ENCODE measurements around the gene GGA1. TPM values are rescaled to one million over a fixed set of nuclear protein-coding genes. Genes with fewer than 3 reads are reported as not detected.

Gene GGA1
- polyA plus RNA-seq, 4 donors: 42.8 to 73.2 (median 56.0) TPM

DNA sequence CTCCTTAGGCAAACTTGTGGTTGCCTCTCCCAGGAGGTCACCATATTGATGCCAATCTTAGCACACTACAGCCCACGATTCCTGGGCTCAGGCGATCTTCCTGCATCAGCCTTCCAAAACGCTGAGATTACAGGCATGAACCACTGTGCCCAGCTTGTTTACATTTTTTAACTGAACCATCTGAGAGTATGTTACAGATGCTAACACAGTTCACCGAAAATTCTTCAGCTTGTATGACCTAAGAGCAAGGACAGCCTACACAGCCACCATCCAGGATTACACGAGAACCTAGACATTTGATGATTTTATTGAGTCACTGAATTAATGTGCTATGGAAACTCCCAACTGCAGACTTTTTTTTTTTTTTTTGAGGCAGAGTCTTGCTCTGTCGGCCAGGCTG, 61.0 kb downstream of the GGA1 start:
- no peak overlapping the region for H3K27ac ChIP-seq (ENCODE audit: low read depth in 1 of 3, low read length in 2 of 3)
- no peaks in the 10 kb centered on the region for H3K27me3 ChIP-seq (ENCODE audit: control insufficient read depth in 3 of 3, insufficient read depth in 3 of 3, low read length in 3 of 3)
- peaks cover 0 to 36% (median 5%) of the 10 kb centered on the region in 3 donors for H3K36me3 ChIP-seq (ENCODE audit: control insufficient read depth in 3 of 3, insufficient read depth in 2 of 3, low read depth in 1 of 3, low read length in 3 of 3)
- DNase-seq: no peak
- 65 to 72% (median 72%) methylated on average over 6 of the region's 6 CpGs for WGBS, 3 donors
- H3K4me3 ChIP-seq (ENCODE audit: low read depth in 1 of 3, low read length in 3 of 3): no peak overlapping the region
- H3K4me1 ChIP-seq (ENCODE audit: control insufficient read depth in 3 of 3, insufficient read depth in 2 of 3, low read depth in 1 of 3, low read length in 2 of 3): peaks cover 0 to 3% (median 0%) of the 10 kb centered on the region in 3 donors
- FAIRE-seq: no peak
- no peaks in the 10 kb centered on the region for H3K9me3 ChIP-seq (ENCODE audit: control insufficient read depth in 2 of 2, insufficient read depth in 1 of 2, low read depth in 1 of 2, low read length in 1 of 2)

DNA sequence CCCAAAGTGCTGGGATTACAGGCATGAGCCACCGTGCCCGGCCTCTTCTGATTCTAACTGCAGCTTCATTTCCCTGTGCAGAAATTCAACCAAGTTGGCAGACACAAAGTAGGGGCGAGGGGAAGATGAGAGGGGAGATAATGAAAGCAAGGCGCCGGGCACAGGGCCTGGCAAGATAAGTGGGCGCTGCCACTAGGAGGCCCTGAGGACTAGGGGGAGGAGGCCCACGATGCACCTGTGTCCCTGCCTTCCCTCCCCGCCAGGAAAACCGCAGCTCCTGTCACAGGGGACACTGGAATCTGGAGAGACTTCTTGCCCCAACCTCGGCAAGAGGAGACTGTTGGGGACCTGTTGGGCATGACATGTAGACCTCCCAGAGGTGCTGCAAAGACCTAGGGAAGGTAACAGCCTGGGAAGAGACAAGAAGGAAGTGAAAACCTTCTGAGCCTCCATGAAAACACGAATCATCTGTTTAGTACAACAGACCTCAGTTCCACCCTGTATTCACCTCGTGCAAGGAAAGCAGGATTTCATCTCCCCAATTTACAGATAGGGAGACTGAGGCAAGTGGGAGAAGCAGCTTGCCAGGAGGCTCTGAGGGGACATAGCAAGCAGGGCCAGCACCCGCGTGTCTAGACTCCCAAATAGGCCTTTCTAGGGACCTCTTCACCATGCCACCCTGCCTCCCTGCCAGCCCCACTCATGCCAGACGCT, 63.7 kb downstream of the GGA1 start:
- Histone ChIP-seq H3K4me1 (ENCODE audit: control insufficient read depth in 3 of 3, insufficient read depth in 2 of 3, low read depth in 1 of 3, low read length in 2 of 3) (peaks cover 0 to 16% (median 0%) of the 10 kb centered on the region in 3 donors), H3K27ac (ENCODE audit: low read depth in 1 of 3, low read length in 2 of 3) (peak overlapping the region in 1 of 3 donors; percentile 26), H3K4me3 (ENCODE audit: low read depth in 1 of 3, low read length in 3 of 3) (no peak overlapping the region), H3K27me3 (ENCODE audit: control insufficient read depth in 3 of 3, insufficient read depth in 3 of 3, low read length in 3 of 3) (no peaks in the 10 kb centered on the region), H3K36me3 (ENCODE audit: control insufficient read depth in 3 of 3, insufficient read depth in 2 of 3, low read depth in 1 of 3, low read length in 3 of 3) (peaks cover 0 to 8% (median 0%) of the 10 kb centered on the region in 3 donors), H3K9me3 (ENCODE audit: control insufficient read depth in 2 of 2, insufficient read depth in 1 of 2, low read depth in 1 of 2, low read length in 1 of 2) (no peaks in the 10 kb centered on the region)
- WGBS, 3 donors: 29 to 60% (median 48%) methylated on average over 15 of the region's 15 CpGs
- no peak for FAIRE-seq
- DNase-seq: no peak

DNA sequence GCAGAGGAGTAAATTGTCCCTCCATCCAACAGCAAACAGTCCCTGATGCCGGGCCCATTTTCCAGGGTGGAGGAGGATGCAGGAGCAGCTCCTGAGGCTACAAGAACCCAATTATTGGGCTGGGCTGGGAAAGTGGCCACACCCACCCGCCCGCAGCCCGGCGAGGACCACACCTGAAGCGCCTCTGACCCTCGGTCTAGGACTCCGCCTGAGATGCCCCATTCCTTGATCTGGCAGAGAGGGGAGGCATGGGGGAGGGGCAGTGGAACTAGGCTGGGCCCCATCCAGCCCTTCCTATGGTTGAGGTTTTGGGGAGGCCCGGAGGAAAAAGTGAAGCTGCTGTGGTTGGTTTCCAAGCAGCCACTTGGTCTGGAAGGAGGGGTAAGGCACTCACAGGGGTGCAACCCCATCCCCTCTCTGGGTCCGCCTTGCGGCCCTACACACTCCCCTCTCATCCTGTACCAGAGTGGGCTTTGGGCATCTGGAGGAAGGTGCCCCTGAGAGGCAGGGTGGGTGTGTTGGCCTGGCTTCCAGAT, 64.4 kb downstream of the GGA1 start:
- Histone ChIP-seq H3K9me3 (ENCODE audit: control insufficient read depth in 2 of 2, insufficient read depth in 1 of 2, low read depth in 1 of 2, low read length in 1 of 2) (no peaks in the 10 kb centered on the region), H3K27ac (ENCODE audit: low read depth in 1 of 3, low read length in 2 of 3) (peak overlapping the region in 1 of 3 donors; percentile 26), H3K4me1 (ENCODE audit: control insufficient read depth in 3 of 3, insufficient read depth in 2 of 3, low read depth in 1 of 3, low read length in 2 of 3) (peaks cover 0 to 18% (median 0%) of the 10 kb centered on the region in 3 donors), H3K36me3 (ENCODE audit: control insufficient read depth in 3 of 3, insufficient read depth in 2 of 3, low read depth in 1 of 3, low read length in 3 of 3) (peaks cover 0 to 5% (median 0%) of the 10 kb centered on the region in 3 donors), H3K27me3 (ENCODE audit: control insufficient read depth in 3 of 3, insufficient read depth in 3 of 3, low read length in 3 of 3) (no peaks in the 10 kb centered on the region), H3K4me3 (ENCODE audit: low read depth in 1 of 3, low read length in 3 of 3) (no peak overlapping the region)
- FAIRE-seq (no peak), DNase-seq (no peak)
- WGBS, 3 donors: 40 to 52% (median 48%) methylated on average over 11 of the region's 11 CpGs

DNA sequence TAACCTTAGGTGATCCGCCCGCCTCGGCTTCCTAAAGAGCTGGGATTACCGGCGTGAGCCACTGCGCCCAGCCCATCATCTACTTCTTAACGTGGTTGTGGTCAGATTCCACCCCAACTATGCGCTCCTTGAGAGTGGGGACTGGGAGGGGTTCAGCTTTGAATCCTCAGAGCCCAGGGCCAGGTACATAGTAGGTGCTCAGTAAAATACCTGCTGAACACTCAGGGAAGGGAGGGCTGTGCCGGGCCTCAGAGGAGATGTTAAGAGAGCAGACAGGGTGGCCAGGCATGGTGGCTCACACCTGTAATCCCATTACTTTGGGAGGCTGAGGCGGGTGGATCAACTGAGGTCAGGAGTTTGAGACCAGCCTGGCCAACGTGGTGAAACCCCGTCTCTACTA, 65.6 kb downstream of the GGA1 start:
- Histone ChIP-seq H3K36me3 (ENCODE audit: control insufficient read depth in 3 of 3, insufficient read depth in 2 of 3, low read depth in 1 of 3, low read length in 3 of 3) (peaks cover 0 to 9% (median 0%) of the 10 kb centered on the region in 3 donors), H3K4me3 (ENCODE audit: low read depth in 1 of 3, low read length in 3 of 3) (no peak overlapping the region), H3K27me3 (ENCODE audit: control insufficient read depth in 3 of 3, insufficient read depth in 3 of 3, low read length in 3 of 3) (no peaks in the 10 kb centered on the region), H3K27ac (ENCODE audit: low read depth in 1 of 3, low read length in 2 of 3) (peak overlapping the region in 2 of 3 donors; percentile 50 to 88), H3K9me3 (ENCODE audit: control insufficient read depth in 2 of 2, insufficient read depth in 1 of 2, low read depth in 1 of 2, low read length in 1 of 2) (no peaks in the 10 kb centered on the region), H3K4me1 (ENCODE audit: control insufficient read depth in 3 of 3, insufficient read depth in 2 of 3, low read depth in 1 of 3, low read length in 2 of 3) (peaks cover 0 to 18% (median 0%) of the 10 kb centered on the region in 3 donors)
- WGBS, 3 donors: 75 to 81% (median 79%) methylated on average over 11 to 12 of the region's 12 CpGs
- FAIRE-seq (no peak), DNase-seq (no peak)

DNA sequence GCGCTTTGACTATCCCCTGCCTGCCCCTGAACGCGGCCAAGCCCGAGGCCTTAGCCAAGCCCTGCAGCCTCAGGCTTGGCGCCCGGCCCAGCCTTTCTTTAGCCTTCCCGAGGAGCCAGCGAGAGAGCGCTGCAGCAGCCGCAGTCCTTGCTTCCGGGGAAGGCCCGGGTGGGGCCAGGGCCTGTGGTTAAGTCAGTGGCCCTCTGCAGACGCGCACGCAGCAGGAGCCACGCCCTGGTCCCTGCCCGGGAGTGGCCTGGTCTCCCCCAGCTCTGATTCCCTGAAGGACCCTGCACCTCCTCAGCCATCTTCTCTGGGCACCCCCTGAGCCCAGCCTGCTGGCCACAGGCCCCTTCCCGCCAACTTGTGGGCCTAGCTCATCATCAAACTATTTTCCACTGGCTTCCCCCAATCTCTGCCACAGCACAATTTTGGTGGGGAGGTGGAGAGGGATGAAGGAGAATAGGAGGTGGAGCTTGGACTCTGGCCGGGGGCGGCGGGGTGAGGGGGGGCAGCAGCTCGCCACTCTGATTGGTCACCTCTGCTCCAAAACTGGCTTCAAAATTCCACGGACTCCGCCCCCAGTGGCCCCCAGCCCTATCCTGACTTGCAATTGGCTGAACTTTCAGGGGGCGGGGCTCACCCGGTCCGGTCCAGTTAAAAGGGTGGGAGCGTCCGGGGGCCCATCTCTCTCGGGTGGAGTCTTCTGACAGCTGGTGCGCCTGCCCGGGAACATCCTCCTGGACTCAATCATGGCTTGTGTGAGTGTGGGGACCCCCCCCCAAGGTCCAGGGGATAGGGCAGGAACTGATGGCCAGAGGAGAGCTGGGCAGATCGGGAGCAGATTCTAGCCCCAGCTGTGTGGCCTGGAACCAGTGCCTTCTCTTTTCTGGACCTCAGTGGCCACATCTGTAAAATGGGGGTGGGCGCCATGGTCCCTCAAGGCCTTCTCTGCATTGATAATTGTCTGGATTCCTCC, 66.6 kb downstream of the GGA1 start, which contains the start of gene LGALS1:
Gene LGALS1, plus strand, starts transcription at position 686 of the 979 bp plus-strand sequence. Its CDS starts 67 bp downstream, at position 753.
- FAIRE-seq (no peak), DNase-seq (peak; percentile 88 to 90)
- H3K27ac ChIP-seq (ENCODE audit: low read depth in 1 of 3, low read length in 2 of 3): peak within 1 kb of the TSS; percentile 80 to 97 (median 88)
- no peaks in the 10 kb centered on the region for H3K27me3 ChIP-seq (ENCODE audit: control insufficient read depth in 3 of 3, insufficient read depth in 3 of 3, low read length in 3 of 3)
- 12 to 17% (median 15%) methylated on average over 33 to 34 of the region's 34 CpGs for WGBS, 3 donors
- H3K4me1 ChIP-seq (ENCODE audit: control insufficient read depth in 3 of 3, insufficient read depth in 2 of 3, low read depth in 1 of 3, low read length in 2 of 3): peaks cover 0 to 18% (median 0%) of the 10 kb centered on the region in 3 donors
- H3K9me3 ChIP-seq (ENCODE audit: control insufficient read depth in 2 of 2, insufficient read depth in 1 of 2, low read depth in 1 of 2, low read length in 1 of 2): no peaks in the 10 kb centered on the region
- peaks cover 0 to 11% (median 0%) of the 10 kb centered on the region in 3 donors for H3K36me3 ChIP-seq (ENCODE audit: control insufficient read depth in 3 of 3, insufficient read depth in 2 of 3, low read depth in 1 of 3, low read length in 3 of 3)
- H3K4me3 ChIP-seq (ENCODE audit: low read depth in 1 of 3, low read length in 3 of 3): peak within 1 kb of the TSS; percentile 38 to 53 (median 39)

DNA sequence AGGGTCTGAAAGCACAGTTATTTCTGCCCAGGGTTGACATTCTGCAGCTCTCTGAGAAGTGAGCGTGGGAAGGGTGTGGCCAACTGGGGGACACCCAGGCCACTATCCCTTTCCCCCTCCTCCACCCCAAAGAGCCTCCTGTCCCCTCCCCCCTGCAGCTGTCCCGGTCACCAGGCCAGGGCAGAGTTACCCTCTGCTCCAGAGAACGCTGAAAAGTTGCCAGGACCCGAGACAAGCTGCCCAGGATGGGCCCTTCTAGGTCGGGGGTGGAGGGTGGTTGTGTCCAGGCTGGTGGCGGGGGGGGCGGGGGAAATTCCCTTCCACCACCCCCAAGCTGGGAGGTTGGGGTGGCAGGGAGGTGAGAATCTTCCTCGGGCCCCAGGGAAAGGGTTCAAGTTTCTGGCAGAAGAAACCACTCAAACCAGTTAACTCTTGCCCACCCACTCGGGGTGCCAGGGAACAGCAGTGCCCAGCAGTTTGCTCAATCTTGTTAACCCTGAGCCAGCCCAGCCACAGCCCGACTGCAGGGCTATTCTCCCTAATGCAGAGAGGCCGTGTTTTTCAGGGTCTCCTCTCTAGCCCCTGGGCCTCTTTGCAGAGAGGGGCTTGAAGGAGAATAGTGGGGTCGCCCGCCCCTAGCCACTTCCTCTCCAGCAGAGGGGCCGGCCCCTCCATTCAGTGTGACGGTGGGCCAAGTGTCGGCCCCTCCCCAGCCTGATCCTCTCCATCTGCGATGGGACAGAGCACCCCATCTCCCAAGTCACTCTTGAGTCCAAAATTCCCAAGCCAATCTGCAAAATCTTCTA, 67.5 kb downstream of the GGA1 start:
- no peak for DNase-seq
- WGBS, 3 donors: 21 to 47% (median 39%) methylated on average over 15 to 17 of the region's 17 CpGs
- Histone ChIP-seq H3K4me3 (ENCODE audit: low read depth in 1 of 3, low read length in 3 of 3) (peak overlapping the region; percentile 38 to 53 (median 39)), H3K4me1 (ENCODE audit: control insufficient read depth in 3 of 3, insufficient read depth in 2 of 3, low read depth in 1 of 3, low read length in 2 of 3) (peaks cover 0 to 18% (median 1%) of the 10 kb centered on the region in 3 donors), H3K27me3 (ENCODE audit: control insufficient read depth in 3 of 3, insufficient read depth in 3 of 3, low read length in 3 of 3) (no peaks in the 10 kb centered on the region), H3K36me3 (ENCODE audit: control insufficient read depth in 3 of 3, insufficient read depth in 2 of 3, low read depth in 1 of 3, low read length in 3 of 3) (peaks cover 0 to 11% (median 0%) of the 10 kb centered on the region in 3 donors), H3K27ac (ENCODE audit: low read depth in 1 of 3, low read length in 2 of 3) (peak overlapping the region; percentile 80 to 97 (median 88)), H3K9me3 (ENCODE audit: control insufficient read depth in 2 of 2, insufficient read depth in 1 of 2, low read depth in 1 of 2, low read length in 1 of 2) (no peaks in the 10 kb centered on the region)
- FAIRE-seq: no peak

DNA sequence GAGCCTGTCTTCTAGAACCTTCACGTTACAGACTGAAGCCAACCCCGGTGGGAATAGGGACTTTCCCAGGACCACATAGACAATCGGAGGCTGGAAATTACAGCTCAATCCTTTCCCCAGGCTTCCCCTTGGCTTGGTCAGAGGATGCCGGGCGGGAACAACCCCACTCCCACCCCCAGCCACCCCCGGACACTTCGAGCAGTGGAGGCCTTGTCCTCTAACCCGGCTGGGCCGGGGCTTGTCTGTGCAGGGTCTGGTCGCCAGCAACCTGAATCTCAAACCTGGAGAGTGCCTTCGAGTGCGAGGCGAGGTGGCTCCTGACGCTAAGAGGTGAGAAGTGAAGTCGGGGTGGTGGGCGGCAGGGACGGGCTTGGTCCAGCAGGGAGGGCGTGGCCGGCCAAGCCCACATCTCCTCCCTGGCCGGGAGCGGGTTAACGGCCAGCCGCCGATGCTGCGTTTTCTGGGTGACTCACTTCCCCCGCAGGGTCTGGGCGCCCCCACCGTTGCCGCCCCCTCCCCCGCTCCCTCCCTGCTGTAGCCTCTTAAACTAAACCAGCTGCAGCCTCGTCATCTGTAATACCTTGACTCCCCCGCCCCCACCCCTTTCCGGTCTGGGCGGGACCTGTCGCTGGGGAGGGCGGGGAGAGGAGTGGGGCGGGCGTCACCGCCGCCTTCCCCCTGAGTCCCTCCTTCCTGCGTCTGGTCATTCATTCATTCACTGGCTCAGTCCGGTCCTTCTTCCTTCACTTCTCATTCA, 68.3 kb downstream of the GGA1 start:
- FAIRE-seq: no peak

More for the DNA sequence above, 68.3 kb downstream of the GGA1 start:
- peak overlapping the region; percentile 38 to 53 (median 39) for H3K4me3 ChIP-seq (ENCODE audit: low read depth in 1 of 3, low read length in 3 of 3)
- peak; percentile 85 to 90 for DNase-seq
- no peaks in the 10 kb centered on the region for H3K27me3 ChIP-seq (ENCODE audit: control insufficient read depth in 3 of 3, insufficient read depth in 3 of 3, low read length in 3 of 3)
- no peaks in the 10 kb centered on the region for H3K9me3 ChIP-seq (ENCODE audit: control insufficient read depth in 2 of 2, insufficient read depth in 1 of 2, low read depth in 1 of 2, low read length in 1 of 2)
- H3K27ac ChIP-seq (ENCODE audit: low read depth in 1 of 3, low read length in 2 of 3): peak overlapping the region; percentile 80 to 97 (median 88)
- peaks cover 0 to 18% (median 3%) of the 10 kb centered on the region in 3 donors for H3K4me1 ChIP-seq (ENCODE audit: control insufficient read depth in 3 of 3, insufficient read depth in 2 of 3, low read depth in 1 of 3, low read length in 2 of 3)
- 2 to 7% (median 4%) methylated on average over 33 to 42 of the region's 42 CpGs for WGBS, 3 donors
- H3K36me3 ChIP-seq (ENCODE audit: control insufficient read depth in 3 of 3, insufficient read depth in 2 of 3, low read depth in 1 of 3, low read length in 3 of 3): peaks cover 0 to 11% (median 0%) of the 10 kb centered on the region in 3 donors
